ENCODE data around the gene BMPER. TPM values are rescaled to one million over a fixed set of nuclear protein-coding genes. Genes with fewer than 3 reads are reported as not detected.

Gene BMPER
- total RNA-seq, 1 donor from 2014 or later, result 10.2 TPM

- Mint-ChIP-seq H3K9me3 (no peaks in the 10 kb centered on the region), H3K4me3 (no peak overlapping the region), H3K4me1 (ENCODE audit: unreplicated experiment) (peaks cover 5% of the 10 kb centered on the region), H3K27me3 (peaks cover 5% of the 10 kb centered on the region), H3K27ac (no peak overlapping the region), H3K36me3 (no peaks in the 10 kb centered on the region)
- no peak for DNase-seq (ENCODE audit: extremely low spot score, unreplicated experiment)
- no peak for TF ChIP-seq CTCF (conservative IDR thresholded peaks at IDR 0.05)
Observed at GRCh38 chr7:33979807-33980355, 74.5 kb downstream of the BMPER start.

- peaks cover 5% of the 10 kb centered on the region for H3K27me3 Mint-ChIP-seq
- DNase-seq (ENCODE audit: extremely low spot score, unreplicated experiment), result no peak
- H3K9me3 Mint-ChIP-seq, result no peaks in the 10 kb centered on the region
- H3K4me3 Mint-ChIP-seq, result no peak overlapping the region
- no peak overlapping the region for H3K27ac Mint-ChIP-seq
- no peak for TF ChIP-seq CTCF (conservative IDR thresholded peaks at IDR 0.05)
- H3K36me3 Mint-ChIP-seq, result no peaks in the 10 kb centered on the region
- H3K4me1 Mint-ChIP-seq (ENCODE audit: unreplicated experiment), result peaks cover 5% of the 10 kb centered on the region
Observed at GRCh38 chr7:33981226-33981625, 75.9 kb downstream of the BMPER start.

- Mint-ChIP-seq H3K27ac (no peak overlapping the region), H3K4me1 (ENCODE audit: unreplicated experiment) (peaks cover 5% of the 10 kb centered on the region), H3K27me3 (peaks cover 5% of the 10 kb centered on the region), H3K9me3 (no peaks in the 10 kb centered on the region), H3K4me3 (no peak overlapping the region), H3K36me3 (no peaks in the 10 kb centered on the region)
- no peak for TF ChIP-seq CTCF (conservative IDR thresholded peaks at IDR 0.05)
- no peak for DNase-seq (ENCODE audit: extremely low spot score, unreplicated experiment)
Observed at GRCh38 chr7:33981671-33982424, 76.5 kb downstream of the BMPER start.

GRCh38 chr7:33982425-33982786, 77.1 kb downstream of the BMPER start:
- Mint-ChIP-seq H3K27me3 (peaks cover 5% of the 10 kb centered on the region), H3K4me3 (no peak overlapping the region), H3K36me3 (no peaks in the 10 kb centered on the region), H3K9me3 (no peaks in the 10 kb centered on the region), H3K27ac (no peak overlapping the region), H3K4me1 (ENCODE audit: unreplicated experiment) (peaks cover 5% of the 10 kb centered on the region)
- DNase-seq (ENCODE audit: extremely low spot score, unreplicated experiment), result no peak
- TF ChIP-seq CTCF (conservative IDR thresholded peaks at IDR 0.05), result peak; percentile 64

GRCh38 chr7:33986451-33986850, 81.1 kb downstream of the BMPER start:
- H3K9me3 Mint-ChIP-seq, result no peaks in the 10 kb centered on the region
- no peak for TF ChIP-seq CTCF (conservative IDR thresholded peaks at IDR 0.05)
- DNase-seq (ENCODE audit: extremely low spot score, unreplicated experiment), result no peak
- no peak overlapping the region for H3K4me3 Mint-ChIP-seq
- no peak overlapping the region for H3K27ac Mint-ChIP-seq
- peaks cover 5% of the 10 kb centered on the region for H3K4me1 Mint-ChIP-seq (ENCODE audit: unreplicated experiment)
- H3K36me3 Mint-ChIP-seq, result no peaks in the 10 kb centered on the region
- H3K27me3 Mint-ChIP-seq, result peaks cover 2% of the 10 kb centered on the region
